ENCODE data around the gene MYADM.

The MYADM gene

DNA sequence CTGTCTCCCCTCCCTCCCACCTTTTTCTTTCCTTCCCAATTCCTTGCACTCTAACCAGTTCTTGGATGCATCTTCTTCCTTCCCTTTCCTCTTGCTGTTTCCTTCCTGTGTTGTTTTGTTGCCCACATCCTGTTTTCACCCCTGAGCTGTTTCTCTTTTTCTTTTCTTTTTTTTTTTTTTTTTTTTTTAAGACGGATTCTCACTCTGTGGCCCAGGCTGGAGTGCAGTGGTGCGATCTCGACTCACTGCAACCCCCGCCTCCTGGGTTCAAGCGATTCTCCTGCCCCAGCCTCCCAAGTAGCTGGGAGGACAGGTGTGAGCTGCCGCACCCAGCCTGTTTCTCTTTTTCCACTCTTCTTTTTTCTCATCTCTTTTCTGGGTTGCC lies 6.9 kb downstream of the MYADM start:
- H3K4me3 ChIP-seq (ENCODE audit: low read depth, low read length), result no peak overlapping the region
- TF ChIP-seq, protein P1, sequence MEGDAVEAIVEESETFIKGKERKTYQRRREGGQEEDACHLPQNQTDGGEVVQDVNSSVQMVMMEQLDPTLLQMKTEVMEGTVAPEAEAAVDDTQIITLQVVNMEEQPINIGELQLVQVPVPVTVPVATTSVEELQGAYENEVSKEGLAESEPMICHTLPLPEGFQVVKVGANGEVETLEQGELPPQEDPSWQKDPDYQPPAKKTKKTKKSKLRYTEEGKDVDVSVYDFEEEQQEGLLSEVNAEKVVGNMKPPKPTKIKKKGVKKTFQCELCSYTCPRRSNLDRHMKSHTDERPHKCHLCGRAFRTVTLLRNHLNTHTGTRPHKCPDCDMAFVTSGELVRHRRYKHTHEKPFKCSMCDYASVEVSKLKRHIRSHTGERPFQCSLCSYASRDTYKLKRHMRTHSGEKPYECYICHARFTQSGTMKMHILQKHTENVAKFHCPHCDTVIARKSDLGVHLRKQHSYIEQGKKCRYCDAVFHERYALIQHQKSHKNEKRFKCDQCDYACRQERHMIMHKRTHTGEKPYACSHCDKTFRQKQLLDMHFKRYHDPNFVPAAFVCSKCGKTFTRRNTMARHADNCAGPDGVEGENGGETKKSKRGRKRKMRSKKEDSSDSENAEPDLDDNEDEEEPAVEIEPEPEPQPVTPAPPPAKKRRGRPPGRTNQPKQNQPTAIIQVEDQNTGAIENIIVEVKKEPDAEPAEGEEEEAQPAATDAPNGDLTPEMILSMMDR (IDR thresholded peaks at IDR 0.05; ENCODE audit: low read depth, low read length, missing control alignments), result no peak
- no peak for DNase-seq (ENCODE audit: low read depth)
- in situ Hi-C loops (cut with HindIII; ENCODE audit: low sequenced_read_pairs), result no loop called here

DNA sequence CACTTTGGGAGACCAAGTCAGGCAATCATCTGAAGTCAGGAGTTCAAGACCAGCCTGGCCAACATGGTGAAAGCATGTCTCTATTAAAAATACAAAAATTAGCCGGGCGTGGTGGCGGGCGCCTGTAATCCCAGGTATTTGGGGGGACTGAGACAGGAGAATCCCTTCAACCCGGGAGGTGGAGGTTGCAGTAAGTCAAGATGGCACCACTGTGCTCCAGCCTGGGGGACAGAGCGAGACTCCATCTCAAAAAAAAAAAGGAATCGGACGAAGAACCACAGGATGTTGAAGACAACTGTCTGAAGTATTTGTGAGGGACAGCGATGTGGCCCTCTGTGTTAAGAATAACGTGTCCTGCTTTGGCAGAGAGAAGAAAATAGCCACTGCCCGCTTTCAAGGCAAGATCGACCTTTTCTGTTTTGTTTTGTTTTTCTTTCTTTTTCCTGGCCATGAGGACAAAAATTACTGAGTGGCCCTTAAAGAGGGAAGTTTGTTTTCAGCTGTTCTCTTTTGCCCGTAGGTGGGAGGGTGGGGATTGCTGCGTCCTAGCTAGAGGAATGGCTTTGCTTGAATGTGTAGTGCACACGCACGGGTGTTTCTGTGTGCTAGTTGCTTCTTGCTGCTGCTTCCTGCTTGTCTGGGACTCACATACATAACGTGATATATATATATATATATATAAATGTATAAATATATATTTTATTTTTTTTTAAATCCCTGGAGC lies 8.1 kb downstream of the MYADM start:
- DNase-seq (ENCODE audit: low read depth), result no peak
- TF ChIP-seq, protein P1 (IDR thresholded peaks at IDR 0.05; ENCODE audit: low read depth, low read length, missing control alignments), result no peak
- in situ Hi-C loops (cut with HindIII; ENCODE audit: low sequenced_read_pairs), result no loop called here
- H3K4me3 ChIP-seq (ENCODE audit: low read depth, low read length), result no peak overlapping the region

DNA sequence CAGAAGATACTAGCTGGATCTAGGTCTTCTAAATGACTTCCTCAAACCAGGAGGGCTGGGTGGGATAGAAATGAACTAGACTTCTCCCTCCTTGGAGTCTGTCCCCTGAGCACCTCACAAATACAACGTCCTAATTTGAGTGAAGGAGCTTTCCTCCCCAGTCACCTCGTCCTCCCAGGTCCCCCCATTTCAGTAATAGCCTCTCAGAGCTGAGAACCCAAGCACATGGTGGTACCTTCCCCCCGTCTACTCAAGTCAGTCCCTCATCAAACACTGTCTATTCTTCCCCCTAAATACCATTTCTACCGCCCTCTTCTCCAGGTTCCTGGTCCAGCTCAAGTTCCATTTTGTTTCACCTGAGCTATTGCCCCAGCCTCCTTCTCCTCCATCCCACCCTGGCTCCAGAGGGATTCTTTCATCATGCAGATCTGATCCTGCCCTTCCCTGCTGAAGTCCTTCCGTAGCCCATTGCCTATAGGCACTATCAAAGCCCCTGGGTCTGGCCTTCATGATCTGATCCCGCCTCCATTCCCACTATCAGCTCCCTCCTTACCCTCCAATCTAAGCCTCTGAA lies 9.1 kb downstream of the MYADM start:
- no peak for DNase-seq (ENCODE audit: low read depth)
- TF ChIP-seq, protein P1 (IDR thresholded peaks at IDR 0.05; ENCODE audit: low read depth, low read length, missing control alignments), result no peak
- in situ Hi-C loops (cut with HindIII; ENCODE audit: low sequenced_read_pairs), result no loop called here
- H3K4me3 ChIP-seq (ENCODE audit: low read depth, low read length), result no peak overlapping the region

DNA sequence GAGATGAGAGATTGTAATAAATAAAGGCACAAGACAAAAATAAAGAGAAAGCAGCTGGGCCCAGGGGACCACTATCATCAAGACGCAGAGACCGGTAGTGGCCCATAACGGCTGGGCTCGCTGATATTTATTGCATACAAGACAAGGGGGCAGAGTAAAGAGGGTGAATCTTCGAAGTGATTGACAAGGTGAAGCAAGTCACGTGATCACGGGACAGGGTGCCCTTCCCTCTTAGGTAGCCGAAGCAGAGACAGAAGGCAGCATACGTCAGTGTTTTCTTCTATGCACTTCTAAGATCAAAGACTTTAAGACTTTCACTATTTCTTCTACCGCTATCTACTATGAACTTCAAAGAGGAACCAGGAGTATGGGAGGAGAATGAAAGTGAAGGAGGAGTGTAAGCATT lies 9.7 kb downstream of the MYADM start:
- no peak for DNase-seq (ENCODE audit: low read depth)
- H3K4me3 ChIP-seq (ENCODE audit: low read depth, low read length), result no peak overlapping the region
- in situ Hi-C loops (cut with HindIII; ENCODE audit: low sequenced_read_pairs), result no loop called here
- TF ChIP-seq, protein P1 (IDR thresholded peaks at IDR 0.05; ENCODE audit: low read depth, low read length, missing control alignments), result no peak

DNA sequence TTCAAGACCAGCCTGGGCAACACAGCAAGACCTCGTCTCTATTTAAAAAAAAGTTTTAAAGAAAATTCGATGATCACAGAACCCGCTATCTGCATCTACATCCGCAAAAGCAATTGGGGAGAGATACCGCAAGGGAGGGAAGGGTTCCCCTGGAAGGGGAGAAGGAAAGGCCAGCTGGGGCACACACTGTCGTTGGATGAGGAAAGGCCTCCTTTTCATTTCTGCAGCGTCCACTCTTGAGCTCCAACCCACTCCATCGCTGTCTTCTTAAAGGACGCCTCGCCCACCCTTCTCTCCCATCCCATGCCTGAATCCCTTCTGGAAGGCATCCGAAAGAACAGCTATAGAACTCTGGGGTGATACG lies 11.1 kb downstream of the MYADM start:
- TF ChIP-seq, protein P1 (IDR thresholded peaks at IDR 0.05; ENCODE audit: low read depth, low read length, missing control alignments), result no peak

DNA sequence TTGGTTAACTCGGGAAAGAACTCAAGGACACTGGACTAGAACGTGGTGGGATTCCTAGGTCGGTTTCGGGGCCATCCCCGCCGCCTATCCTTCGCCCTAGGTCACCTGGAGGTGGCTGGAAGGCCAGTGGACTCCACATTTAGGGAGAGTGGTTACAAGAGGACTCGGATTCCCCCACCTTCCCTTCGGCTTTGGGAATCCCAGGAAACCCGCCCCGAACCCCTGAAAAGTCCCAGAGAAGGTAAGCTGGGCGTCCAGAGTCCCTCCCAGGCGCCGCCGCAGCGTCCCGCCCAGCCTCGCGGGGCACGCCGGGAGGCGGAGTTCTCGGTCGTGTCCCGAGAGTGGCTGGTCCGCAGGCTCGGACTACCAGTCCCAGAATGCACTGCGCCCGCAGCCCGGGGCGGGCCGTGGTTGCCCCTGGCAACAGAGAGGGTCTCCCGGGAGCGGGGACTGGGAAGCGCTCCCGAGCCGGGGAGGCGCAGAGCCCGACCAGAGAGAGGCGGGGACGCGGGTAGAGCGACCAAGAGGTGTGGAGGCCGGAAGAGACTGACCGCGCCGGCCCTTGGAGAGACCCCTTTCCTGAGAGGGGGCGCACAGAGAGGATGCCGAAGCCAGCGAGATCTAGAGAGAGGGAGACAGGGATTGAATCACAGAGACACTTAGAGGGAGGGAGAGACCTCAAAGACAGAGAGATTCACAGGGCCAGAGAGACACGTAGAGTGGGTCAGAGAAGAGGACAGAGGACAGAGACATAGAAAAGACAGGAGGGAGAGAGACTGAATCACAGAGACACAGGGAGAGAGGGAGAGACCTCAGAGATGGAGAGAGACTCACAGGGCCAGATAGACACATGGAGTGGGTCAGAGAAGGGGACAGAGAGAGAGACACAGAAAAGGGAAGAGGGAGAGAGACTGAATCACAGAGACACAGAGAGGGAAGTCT lies 11.7 kb downstream of the MYADM start:
- H3K4me3 ChIP-seq (ENCODE audit: low read depth, low read length), result peak overlapping the region; percentile 58
- TF ChIP-seq, protein P1 (IDR thresholded peaks at IDR 0.05; ENCODE audit: low read depth, low read length, missing control alignments), result no peak
- in situ Hi-C loops (cut with HindIII; ENCODE audit: low sequenced_read_pairs), result no loop called here
- peak; percentile 72 for DNase-seq (ENCODE audit: low read depth)

More for the DNA sequence above, 11.1 kb downstream of the MYADM start:
- DNase-seq (ENCODE audit: low read depth), result no peak
- in situ Hi-C loops (cut with HindIII; ENCODE audit: low sequenced_read_pairs), result no loop called here
- peak overlapping the region; percentile 58 for H3K4me3 ChIP-seq (ENCODE audit: low read depth, low read length)
